ENCODE data around the gene SPRR5.

GRCh38 chr1:152912471-152912870 lies 34.5 kb upstream of the SPRR5 start:
- no peak for TF ChIP-seq CTCF (IDR thresholded peaks at IDR 0.05; ENCODE audit: insufficient read depth, low read depth, low read length)
- TF ChIP-seq EZH2 (IDR thresholded peaks at IDR 0.05; ENCODE audit: insufficient read depth, low read length) = no peak
